Endothelial cell of hepatic sinusoid (primary cell): ENCODE results near the gene HOXD1.

Experiments
- in situ Hi-C: cut with HindIII; loops from 2 replicates; pipeline ENCODE4 v1.10.0; 2017; ENCODE audit warnings: low sequenced_read_pairs

Gene HOXD1

DNA sequence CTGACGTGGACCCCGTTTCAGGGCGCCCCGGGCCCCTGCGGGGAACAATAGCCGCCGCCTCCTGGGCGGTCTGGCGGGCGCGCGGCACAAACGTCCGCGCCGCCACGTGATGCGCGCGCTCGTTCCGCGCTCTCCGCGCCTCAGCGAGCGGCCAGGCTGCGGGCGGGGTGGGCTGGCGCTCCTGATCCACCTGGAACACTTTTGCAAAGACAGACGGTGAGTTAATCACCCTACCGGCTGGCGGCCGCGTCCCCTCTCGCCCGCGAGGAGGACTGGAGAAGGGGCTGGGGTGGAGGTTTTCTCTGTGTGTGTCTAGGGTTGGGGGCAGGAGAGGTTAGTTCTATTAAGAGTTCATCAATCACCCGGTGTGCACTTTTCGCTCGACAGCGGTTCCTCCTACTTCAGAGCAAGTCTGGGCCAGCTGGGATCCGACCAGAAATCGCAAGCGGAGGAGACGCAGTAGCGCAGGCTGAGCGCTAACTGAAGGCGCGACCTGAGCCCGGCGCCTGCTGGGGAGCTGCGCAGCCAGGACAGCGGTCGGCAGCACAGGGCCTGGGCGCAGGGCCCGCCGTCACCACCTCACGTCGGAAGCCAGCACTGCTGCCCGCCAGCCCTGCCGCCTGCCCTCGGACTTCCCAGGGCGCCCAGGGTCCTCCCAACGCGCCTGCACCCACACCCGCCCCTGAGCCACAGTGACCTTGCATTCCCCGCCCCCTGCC is 10.3 kb upstream of the HOXD1 start:
- in situ Hi-C loops: no loop called here

DNA sequence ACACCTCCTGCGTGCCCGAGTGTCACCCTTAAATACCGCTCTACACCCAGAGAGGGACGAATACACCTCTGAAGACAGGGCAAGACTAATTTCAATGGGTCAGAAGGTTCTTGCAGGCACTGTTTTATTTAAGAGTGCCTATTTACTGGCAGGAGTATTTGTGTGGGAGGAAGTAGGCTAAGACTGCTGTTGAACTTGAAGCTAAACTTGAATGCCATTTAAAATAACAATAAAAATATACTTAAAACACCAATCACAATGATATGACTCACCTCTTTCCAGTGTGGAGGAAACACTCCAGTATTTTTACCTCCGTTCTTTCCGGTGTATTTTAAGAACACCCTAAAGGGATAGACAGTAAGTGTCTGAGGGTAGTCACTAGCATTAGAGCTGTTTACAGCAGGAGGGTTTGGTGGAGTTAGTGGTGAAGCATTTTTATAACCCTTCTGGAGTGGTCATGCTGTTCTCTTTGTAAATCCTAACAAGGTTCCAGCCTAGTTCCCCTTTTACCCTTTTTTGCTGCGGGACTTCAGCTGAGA is 9.6 kb upstream of the HOXD1 start:
- in situ Hi-C loops: no loop called here

DNA sequence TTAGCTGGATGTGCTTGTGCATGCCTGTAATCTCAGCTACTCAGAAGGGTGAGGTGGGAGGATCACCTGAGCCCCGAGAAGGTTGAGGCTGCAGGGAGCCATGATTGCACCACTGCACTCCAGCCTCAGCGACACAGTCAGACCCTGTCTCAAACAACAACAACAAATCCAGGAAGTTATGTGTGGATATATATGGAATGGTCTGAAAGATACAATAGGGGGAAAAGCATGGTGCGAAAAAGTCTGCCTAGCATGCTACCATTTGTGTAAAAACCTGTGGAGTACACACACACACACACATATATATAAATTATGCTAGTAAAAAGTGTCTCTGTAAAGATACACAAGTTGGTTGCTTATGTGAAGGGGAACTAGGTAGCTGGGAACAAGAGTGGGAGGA is 6.9 kb upstream of the HOXD1 start:
- in situ Hi-C loops: no loop called here

DNA sequence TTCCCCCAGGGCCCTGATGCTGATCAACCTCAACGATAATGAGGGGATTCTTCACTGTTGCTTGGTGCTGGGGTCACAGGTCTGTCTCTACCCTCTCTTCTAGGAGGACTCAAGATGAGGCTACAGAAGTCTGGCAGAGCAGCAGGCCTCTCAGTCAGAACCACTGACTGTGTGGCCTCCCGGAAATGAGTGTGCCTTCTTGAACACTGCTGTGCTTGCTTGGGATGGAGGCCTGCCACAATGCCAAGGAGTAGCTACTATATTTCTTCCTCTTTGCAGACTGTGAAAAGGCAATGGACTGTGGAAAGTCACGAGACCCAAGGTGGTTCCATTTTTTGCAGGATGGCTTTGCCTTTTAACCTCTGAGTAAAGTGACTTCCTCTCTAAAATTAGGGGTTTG is 5.8 kb upstream of the HOXD1 start:
- in situ Hi-C loops: no loop called here

DNA sequence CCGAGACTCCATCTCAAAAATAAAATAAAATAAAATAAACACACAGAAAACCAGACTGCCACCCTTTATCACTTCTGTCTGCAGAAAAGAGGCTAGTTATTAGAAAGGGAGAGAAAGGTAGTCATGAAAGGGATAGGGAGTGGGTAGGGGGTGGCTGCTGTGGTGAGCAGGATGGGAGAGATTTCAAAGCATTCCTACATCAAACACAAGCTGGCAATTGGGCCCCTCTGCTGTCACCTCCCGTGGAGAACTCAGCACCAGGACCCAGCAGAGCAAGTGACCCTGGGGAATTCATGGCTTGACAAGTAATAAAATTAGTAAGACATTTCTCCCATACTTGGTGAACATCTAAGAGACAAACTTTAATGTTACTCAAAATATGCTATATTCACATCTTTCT is 3.7 kb upstream of the HOXD1 start:
- in situ Hi-C loops: no loop called here

DNA sequence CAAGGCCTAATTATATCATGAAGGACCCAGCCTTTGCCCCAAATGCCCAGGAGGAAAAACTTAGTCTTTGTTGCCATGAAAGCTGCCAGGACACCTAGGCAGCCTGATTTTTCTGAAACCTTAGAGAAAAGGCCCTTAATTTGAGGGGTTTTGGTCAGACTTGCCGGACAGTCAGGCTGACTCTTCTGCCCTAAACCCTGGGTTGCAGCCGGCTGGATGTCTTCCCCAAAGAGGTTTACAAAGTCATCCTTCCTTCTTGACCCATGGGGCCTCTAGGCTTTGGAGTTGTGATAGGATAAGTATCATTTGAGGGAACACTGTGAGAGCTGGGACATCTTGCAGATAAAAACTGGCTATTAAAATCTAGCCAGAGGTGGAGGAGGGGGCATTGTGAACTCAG is 2.4 kb upstream of the HOXD1 start:
- in situ Hi-C loops: no loop called here

DNA sequence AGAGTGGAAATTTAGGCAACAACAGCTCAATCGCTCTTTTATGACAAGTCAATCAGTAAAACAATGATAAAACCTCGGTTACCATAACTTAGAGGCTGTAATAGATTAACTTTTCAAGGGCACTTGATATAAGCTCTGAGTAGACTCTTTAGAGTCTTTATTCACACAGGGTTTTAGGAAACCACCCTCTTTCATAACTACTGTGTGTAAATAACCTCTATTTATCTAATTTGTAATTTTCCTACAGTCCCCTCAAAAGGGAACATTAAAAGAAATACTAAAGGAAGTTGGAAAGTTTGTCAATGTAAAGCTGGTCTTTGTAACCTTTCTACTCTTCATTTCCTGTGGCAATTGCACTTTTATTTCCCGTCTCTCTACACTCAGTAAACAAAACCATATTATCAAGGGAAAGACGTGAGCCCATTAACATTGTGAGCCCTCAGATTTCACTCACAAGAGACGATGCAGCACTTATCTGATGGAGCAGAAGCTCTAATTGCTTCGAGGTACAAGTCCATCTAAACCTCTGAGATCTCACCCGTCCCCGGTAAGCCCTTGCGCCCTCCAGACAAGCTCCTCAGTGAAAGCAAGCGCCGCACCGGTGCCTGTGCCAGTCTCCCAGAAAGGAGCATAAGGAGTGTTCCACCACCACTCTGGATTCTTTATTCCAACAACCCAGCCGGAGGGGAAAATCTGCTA is 1.1 kb upstream of the HOXD1 start:
- in situ Hi-C loops: no loop called here

DNA sequence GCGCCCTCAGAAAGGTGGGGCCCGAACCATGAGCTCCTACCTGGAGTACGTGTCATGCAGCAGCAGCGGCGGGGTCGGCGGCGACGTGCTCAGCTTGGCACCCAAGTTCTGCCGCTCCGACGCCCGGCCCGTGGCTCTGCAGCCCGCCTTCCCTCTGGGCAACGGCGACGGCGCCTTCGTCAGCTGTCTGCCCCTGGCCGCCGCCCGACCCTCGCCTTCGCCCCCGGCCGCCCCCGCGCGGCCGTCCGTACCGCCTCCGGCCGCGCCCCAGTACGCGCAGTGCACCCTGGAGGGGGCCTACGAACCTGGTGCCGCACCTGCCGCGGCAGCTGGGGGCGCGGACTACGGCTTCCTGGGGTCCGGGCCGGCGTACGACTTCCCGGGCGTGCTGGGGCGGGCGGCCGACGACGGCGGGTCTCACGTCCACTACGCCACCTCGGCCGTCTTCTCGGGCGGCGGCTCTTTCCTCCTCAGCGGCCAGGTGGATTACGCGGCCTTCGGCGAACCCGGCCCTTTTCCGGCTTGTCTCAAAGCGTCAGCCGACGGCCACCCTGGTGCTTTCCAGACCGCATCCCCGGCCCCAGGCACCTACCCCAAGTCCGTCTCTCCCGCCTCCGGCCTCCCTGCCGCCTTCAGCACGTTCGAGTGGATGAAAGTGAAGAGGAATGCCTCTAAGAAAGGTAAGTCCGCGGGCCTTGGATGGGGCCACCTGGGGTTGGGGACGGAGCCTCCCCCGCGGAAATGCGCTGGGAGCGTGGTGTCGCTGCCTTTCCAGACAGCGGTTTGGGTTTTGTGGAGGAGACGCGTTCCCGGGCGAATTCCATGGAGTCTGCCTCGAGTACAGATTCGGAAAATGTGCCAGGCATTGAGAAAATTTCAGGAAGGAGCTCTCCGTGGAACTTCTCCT is 559 bp downstream of the HOXD1 start:
- in situ Hi-C loops: no loop called here

DNA sequence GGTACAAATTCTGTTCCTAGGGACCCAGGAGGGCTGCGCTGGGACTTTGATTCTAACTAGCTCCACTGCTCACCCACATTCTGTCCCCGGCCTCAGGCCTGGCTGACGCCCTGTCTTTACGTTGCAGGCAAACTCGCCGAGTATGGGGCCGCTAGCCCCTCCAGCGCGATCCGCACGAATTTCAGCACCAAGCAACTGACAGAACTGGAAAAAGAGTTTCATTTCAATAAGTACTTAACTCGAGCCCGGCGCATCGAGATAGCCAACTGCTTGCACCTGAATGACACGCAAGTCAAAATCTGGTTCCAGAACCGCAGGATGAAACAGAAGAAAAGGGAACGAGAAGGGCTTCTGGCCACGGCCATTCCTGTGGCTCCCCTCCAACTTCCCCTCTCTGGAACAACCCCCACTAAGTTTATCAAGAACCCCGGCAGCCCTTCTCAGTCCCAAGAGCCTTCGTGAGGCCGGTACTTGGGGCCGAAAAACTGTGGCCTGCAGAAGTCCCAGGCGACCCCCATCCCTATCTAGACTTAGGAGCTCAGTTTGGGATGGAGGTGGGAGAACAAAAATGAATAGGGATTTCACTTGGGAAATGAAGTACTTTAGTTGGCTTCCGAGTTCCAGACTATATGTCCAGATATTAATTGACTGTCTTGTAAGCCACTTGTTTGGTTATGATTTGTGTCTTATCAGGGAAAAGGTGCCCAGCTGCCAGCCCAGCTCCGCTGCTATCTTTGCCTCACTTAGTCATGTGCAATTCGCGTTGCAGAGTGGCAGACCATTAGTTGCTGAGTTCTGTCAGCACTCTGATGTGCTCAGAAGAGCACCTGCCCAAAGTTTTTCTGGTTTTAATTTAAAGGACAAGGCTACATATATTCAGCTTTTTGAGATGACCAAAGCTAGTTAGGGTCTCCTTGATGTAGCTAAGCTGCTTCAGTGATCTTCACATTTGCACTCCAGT is 1.5 kb downstream of the HOXD1 start:
- in situ Hi-C loops: loop anchor here (5.0 kb wide), 1 partner anchor 43 kb away; no protein-coding TSS in a partner anchor

DNA sequence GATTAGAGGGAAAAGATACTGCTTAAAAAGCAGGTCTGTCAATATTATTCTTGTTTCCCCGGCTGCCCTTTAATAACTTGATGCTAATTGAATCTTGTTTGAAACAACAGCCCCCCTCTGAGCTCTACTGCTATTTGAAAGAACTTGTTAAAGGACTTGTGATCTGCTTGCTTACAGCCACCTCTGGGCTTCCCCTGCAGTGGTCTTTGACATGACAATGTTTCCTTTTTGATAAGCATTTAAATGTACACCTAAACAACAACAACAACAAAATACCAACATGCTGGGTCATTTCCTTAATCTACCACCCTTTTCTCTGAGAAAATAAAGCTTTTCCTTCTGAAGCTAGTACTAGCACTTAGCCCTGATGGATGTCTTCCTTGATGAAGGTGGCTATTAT is 3.9 kb downstream of the HOXD1 start:
- in situ Hi-C loops: loop anchor here (5.0 kb wide), 1 partner anchor 45 kb away; no protein-coding TSS in a partner anchor

DNA sequence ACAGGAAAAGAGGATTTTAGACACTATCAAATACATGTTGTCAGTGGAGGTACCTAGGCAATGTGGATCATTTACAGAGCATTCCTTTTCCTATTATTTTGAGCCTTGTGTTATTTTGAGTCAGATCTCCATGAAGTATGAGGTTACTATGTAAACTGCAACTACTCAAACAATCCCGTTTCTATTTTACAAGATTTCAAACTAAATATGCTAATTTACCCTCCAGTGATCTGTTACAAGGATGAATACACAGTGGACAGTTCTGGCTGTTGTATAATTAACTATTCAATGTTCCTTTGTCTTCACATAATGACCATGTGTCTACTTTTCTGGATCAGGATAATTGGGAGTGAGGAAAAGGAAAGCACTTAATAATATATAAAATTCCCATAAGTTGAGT is 4.6 kb downstream of the HOXD1 start:
- in situ Hi-C loops: loop anchor here (5.0 kb wide), 1 partner anchor 46 kb away; no protein-coding TSS in a partner anchor

DNA sequence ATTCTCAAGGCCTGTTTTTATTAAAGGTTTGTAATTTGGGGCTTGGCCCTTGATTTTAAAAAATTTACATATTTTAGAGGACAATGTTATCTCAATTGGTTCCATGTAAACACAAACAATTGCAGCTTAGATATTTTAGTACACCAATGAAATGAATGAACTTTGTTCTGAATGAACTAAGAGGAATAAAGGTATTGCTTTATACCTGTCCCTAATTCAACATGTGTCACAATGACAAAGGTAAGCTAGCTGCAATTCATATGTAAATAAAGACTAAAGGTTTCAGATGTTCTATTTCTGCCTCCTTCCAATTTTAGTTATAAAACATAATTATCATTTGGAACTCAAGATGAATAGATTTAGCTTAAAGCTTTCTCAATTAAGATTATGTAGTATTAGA is 11.4 kb downstream of the HOXD1 start:
- in situ Hi-C loops: no loop called here

DNA sequence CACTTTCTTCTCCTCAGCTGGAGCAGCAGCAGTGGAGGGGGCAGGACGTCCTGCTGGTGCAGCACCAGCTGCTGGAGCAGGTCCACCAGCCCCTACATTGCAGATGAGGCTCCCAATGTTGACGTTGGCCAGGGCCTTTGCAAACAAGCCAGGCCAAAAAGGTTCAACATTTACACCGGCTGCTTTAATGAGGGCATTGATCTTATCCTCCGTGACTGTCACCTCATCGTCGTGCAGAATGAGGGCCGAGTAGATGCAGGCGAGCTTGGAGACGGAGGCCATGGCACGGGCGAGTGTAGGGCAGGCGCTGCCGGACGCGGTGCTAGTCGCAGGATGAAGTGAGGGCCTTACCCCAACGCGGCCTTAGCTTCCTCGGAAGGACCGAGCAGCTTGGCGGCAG is 12.5 kb downstream of the HOXD1 start:
- in situ Hi-C loops: no loop called here

DNA sequence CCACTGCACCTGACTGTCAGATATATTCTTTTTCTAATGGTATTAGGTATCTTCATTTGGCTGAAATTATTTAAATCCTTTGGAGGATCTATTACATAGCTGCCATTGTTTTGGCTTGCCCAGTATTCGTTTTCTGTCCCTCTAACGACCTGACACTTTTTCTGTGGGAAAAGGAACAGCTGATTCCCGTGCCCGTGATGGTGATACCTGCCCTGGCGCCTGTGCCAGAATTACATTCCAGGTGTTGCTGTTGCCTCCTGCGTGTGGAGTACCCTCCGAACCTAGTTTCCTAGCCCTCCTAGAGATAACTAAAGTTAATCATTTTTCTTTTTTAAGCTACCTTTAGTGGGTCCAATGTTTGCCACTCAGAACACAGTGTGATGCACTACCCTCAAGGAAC is 14.0 kb downstream of the HOXD1 start:
- in situ Hi-C loops: no loop called here

DNA sequence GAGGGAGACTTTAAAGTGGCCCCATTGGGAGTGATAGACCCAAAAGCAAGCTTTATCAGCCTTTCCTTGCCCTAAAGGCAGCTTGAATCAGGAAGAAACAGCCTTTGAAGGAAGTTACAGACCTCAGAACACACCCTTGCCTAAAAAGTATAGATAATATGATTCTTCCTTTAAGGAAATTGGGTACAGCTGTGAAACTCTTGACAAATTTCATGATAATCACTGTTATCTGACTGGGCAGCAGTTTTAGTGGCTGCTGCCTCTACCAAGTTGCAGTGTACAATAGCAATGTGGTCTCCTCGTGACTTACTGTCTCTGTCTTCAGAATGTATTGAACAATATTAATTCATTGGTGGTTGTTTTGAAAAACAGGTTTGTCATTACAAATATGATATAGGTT is 16.7 kb downstream of the HOXD1 start:
- in situ Hi-C loops: no loop called here

DNA sequence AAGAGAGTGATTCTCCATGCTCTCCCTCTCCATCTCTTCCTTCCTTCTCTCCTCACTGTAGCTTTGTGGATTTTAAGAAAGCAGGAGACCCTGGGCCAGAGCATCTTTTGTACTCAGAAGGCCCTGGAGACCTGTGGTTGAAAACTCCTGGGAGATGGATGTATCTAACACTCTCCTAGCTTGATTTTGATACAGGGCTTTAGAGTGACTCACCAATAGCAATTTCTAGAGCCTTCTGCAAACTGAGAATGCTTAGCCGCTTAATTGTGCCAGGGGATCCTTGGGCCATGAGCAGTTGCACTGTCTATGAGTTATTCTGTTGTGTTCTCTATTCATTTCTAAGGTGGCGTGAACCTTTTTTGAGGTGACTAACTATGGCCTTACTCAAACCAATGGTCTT is 17.7 kb downstream of the HOXD1 start:
- in situ Hi-C loops: no loop called here

DNA sequence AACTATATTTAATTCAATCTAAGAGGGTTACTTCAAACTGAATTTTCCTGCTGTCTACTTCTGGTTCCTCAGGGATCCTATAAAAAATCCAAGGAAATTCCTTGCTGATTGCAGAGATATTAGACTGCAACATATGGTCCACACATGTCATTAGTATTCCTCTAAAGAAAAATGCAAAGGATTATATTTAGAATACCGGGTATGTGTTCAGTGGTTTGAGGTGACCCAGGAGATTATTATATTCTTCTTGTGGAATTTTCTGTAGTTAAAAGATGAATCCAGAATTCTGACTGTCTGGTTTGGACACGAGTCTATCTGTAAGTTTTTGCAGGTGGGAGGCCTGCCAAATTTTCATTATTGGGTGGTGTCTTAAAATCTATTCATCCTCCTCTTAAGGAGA is 18.2 kb downstream of the HOXD1 start:
- in situ Hi-C loops: no loop called here

DNA sequence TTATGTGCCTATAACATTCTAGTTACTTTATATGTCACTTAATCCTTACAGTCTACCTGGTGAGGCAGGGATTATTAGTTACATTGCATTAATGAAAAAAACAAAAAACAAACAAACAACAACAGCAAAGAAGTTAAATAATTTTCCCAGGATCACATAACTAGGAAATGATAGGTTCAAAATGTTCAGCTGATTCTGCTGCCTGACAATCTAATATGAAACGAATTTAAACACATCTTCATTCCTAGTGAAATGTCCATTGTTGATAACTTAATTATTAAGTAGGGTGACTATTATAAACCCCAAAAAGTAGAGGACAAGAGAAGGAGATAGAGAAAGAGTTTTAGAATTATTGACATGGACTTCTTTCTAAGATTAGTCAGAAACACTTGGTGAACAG is 22.6 kb downstream of the HOXD1 start:
- in situ Hi-C loops: no loop called here

DNA sequence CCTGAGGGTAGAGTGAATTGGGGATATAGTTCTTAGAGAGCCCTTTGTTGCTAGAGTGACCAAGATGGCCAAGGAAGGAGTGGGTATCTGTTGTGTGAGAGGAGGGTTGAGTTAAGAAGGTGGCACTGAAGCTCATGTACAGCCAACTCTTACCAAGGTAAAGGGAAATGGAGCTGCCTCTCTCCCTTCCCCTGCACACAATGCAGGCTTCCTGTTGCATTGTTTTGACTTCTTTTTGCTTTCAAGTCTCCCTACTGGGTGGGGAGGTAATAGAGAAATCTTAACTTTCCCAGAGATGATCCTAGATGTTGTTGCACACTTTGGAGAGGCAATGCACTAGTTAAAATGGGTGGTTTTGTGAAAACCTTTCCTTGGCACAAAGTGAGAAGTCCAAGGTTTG is 23.8 kb downstream of the HOXD1 start:
- in situ Hi-C loops: no loop called here

DNA sequence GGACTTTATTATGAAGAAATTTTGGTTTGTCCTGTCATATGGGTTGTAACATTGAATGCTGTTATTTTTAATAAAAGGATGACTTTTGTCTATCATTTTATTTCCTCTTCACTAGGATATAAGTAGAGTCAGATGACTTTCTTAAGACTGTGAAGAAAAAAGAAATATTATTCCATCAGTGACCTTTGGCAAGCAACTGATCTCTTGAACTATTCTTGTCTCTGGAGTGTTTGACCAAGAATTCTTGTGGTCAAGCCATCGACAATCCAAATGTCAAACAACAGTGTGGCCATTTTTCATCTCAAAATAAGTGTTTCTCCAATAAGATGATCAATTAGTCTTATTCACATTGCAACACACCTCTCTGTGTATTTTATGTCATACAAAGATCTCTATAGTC is 24.9 kb downstream of the HOXD1 start:
- in situ Hi-C loops: no loop called here
